SK-N-SH (cell line): ENCODE measurements around the gene LRFN3. TPM values are rescaled to one million over a fixed set of nuclear protein-coding genes. Genes with fewer than 3 reads are reported as not detected.

ENCODE experiments used
- CTCF ChIA-PET: fragments of 300-600, 350-600 bp; formaldehyde crosslinking; extraction: SDS; loops from one replicate; lab custom pipeline; 2021; lab: Yijun Ruan, JAX
- POLR2A ChIA-PET: fragments of 350-600 bp; sonication (Branson Sonifier 250); formaldehyde crosslinking; extraction: SDS; loops from one replicate; lab custom pipeline; 2020; ENCODE audit warnings: antibody characterized with exemption, inconsistent platforms; lab: Yijun Ruan, JAX
- DNase-seq: peaks from one replicate; pipeline ENCODE4 v3.0.0; 2012
- H2AFZ ChIP-seq: fragments of 200-600 bp; sonication (generic); 2 replicates; pipeline ENCODE4 v1.8.1; 2016; ENCODE audit warnings: antibody characterized with exemption, mild to moderate bottlenecking, low read depth
- H3F3A ChIP-seq: fragments of 200-600 bp; sonication (generic); replicated peaks from 2 replicates; pipeline ENCODE3; 2016; ENCODE audit warnings: antibody characterized with exemption, mild to moderate bottlenecking; ENCODE audit not compliant: insufficient read depth
- H3K27ac ChIP-seq, 2 experiments: fragments of 200-500 bp in 1 of 2; fragments of 200-600 bp in 1 of 2; sonication (Bioruptor generic) in 1 of 2; sonication (generic), shearing (Covaris generic) in 1 of 2; 2 replicates each; pipeline versions ENCODE4 v1.5.1 to v1.6.1; 2014 to 2016; ENCODE audit warnings: low read depth in 2 of 2, inconsistent platforms in 1 of 2, low read length in 1 of 2, mild to moderate bottlenecking in 1 of 2, mixed read lengths in 1 of 2
- H3K27me3 ChIP-seq: fragments of 200-600 bp; sonication (generic), shearing (Covaris generic); 2 replicates; pipeline ENCODE4 v1.6.1; 2016; ENCODE audit warnings: mixed run types; ENCODE audit not compliant: insufficient read depth
- H3K36me3 ChIP-seq, 2 experiments: fragments of 200-500 bp in 1 of 2; fragments of 200-600 bp in 1 of 2; sonication (Bioruptor generic) in 1 of 2; sonication (generic) in 1 of 2; replicated peaks in 1 of 2; 2 replicates each; pipeline versions ENCODE3 to v1.5.1; 2014 to 2016; ENCODE audit warnings: low read length in 1 of 2, mild to moderate bottlenecking in 1 of 2; ENCODE audit not compliant: insufficient read depth in 2 of 2, control insufficient read depth in 1 of 2
- H3K4me1 ChIP-seq, 2 experiments: fragments of 200-500 bp in 1 of 2; fragments of 200-600 bp in 1 of 2; sonication (Bioruptor generic) in 1 of 2; sonication (generic), shearing (Covaris generic) in 1 of 2; 2 replicates each; pipeline versions ENCODE4 v1.5.1 to v1.6.1; 2014 to 2016; ENCODE audit warnings: low read depth in 1 of 2, low read length in 1 of 2, mixed run types in 1 of 2; ENCODE audit not compliant: insufficient read depth in 2 of 2, control insufficient read depth in 1 of 2
- H3K4me2 ChIP-seq: fragments of 200-600 bp; sonication (generic), shearing (Covaris generic); 2 replicates; pipeline ENCODE4 v1.6.1; 2017; ENCODE audit warnings: mixed run types
- H3K4me3 ChIP-seq, 2 experiments: fragments of 200-500 bp in 1 of 2; fragments of 200-600 bp in 1 of 2; sonication (Bioruptor generic) in 1 of 2; sonication (generic), shearing (Covaris generic) in 1 of 2; 2 replicates each; pipeline versions ENCODE4 v1.5.1 to v1.8.1; 2014 to 2016; ENCODE audit warnings: low read depth in 2 of 2, inconsistent platforms in 1 of 2, low read length in 1 of 2, mild to moderate bottlenecking in 1 of 2, mixed read lengths in 1 of 2, moderate library complexity in 1 of 2
- H3K79me2 ChIP-seq: fragments of 200-600 bp; sonication (generic); 2 replicates; pipeline ENCODE4 v1.8.1; 2017; ENCODE audit warnings: mild to moderate bottlenecking; ENCODE audit not compliant: insufficient read depth
- H3K9ac ChIP-seq: fragments of 200-600 bp; sonication (generic); 2 replicates; pipeline ENCODE4 v1.6.1; 2017; ENCODE audit warnings: mixed run types
- H3K9me2 ChIP-seq: fragments of 200-600 bp; sonication (generic); 2 replicates; pipeline ENCODE4 v1.6.1; 2017; ENCODE audit warnings: mixed run types
- H3K9me3 ChIP-seq: fragments of 200-600 bp; sonication (generic); 2 replicates; pipeline ENCODE4 v1.6.1; 2017; ENCODE audit warnings: mixed run types, mild to moderate bottlenecking, moderate library complexity
- H4K20me1 ChIP-seq: fragments of 200-600 bp; sonication (generic); 2 replicates; pipeline ENCODE4 v1.6.1; 2017; ENCODE audit warnings: mild to moderate bottlenecking, mixed run types; ENCODE audit not compliant: insufficient read depth
- GABPA ChIP-seq: IDR thresholded peaks from 2 replicates; pipeline ENCODE4 v1.4.0; 2012; ENCODE audit warnings: low read depth, mild to moderate bottlenecking
- NRF1 ChIP-seq: IDR thresholded peaks from 2 replicates; pipeline ENCODE4 v1.6.1; 2012; ENCODE audit warnings: low read depth, mild to moderate bottlenecking, low read length
- PBX3 ChIP-seq: IDR thresholded peaks from 2 replicates; pipeline ENCODE4; 2012
- REST ChIP-seq: IDR thresholded peaks from 2 replicates; pipeline ENCODE4 v1.6.1; 2012; ENCODE audit warnings: mild to moderate bottlenecking, low read depth, low read length, moderate library complexity
- RFX5 ChIP-seq: IDR thresholded peaks from 2 replicates; pipeline ENCODE4 v1.6.1; 2012; ENCODE audit warnings: mild to moderate bottlenecking, improper control_type of control experiment, low read length
- USF1 ChIP-seq: IDR thresholded peaks from 2 replicates; pipeline ENCODE4 v1.4.0; 2012; ENCODE audit warnings: low read depth, borderline replicate concordance
- ZBTB33 ChIP-seq: IDR thresholded peaks from 2 replicates; pipeline ENCODE4 v1.4.0; 2012; ENCODE audit warnings: low read depth, borderline replicate concordance
- WGBS: methylation state at CpG from one replicate; pipeline ENCODE4 v1.1.6; 2017; ENCODE audit warnings: low lambda C conversion rate; 5-methylcytosine and 5-hydroxymethylcytosine counted together
- polyA plus RNA-seq, 3 experiments: library from polyadenylated mRNA; depleted of rRNA; stranded (reverse); fragments of >200 nt; gene quantifications; 2 replicates each; pipeline ENCODE4 v1.2.3, GENCODE V29; 2012
- TF ChIP-seq, protein P1 (sequence below): fragments of 150-350 bp; IDR thresholded peaks from 2 replicates; pipeline ENCODE4 v1.6.1; 2016; ENCODE audit warnings: mild to moderate bottlenecking, low read depth, low read length

LRFN3 gene
- polyA plus RNA-seq, 1 of the 3 experiments (the other 2 are of a cell fraction): 5.4 TPM

GRCh38 chr19:35973487-35973886 lies 37.3 kb downstream of the LRFN3 start:
- Histone ChIP-seq H3K4me1 (no peaks in the 10 kb centered on the region), H3K9me3 (no peaks in the 10 kb centered on the region), H4K20me1 (no peaks in the 10 kb centered on the region), H3K9me2 (no peaks in the 10 kb centered on the region), H3K79me2 (no peaks in the 10 kb centered on the region), H3K27me3 (no peaks in the 10 kb centered on the region), H3K4me3 (no peak overlapping the region), H3K9ac (no peak overlapping the region), H2AFZ (no peak overlapping the region), H3K36me3 (no peaks in the 10 kb centered on the region), H3F3A (no peaks in the 10 kb centered on the region), H3K4me2 (no peak overlapping the region), H3K27ac (no peak overlapping the region)
- POLR2A ChIA-PET: no interaction called here
- TF ChIP-seq NRF1 (no peak), REST (peak; percentile 65; the same call in 1 of the 2 replicates), ZBTB33 (no peak), USF1 (no peak), RFX5 (no peak)
- TF ChIP-seq, protein P1, sequence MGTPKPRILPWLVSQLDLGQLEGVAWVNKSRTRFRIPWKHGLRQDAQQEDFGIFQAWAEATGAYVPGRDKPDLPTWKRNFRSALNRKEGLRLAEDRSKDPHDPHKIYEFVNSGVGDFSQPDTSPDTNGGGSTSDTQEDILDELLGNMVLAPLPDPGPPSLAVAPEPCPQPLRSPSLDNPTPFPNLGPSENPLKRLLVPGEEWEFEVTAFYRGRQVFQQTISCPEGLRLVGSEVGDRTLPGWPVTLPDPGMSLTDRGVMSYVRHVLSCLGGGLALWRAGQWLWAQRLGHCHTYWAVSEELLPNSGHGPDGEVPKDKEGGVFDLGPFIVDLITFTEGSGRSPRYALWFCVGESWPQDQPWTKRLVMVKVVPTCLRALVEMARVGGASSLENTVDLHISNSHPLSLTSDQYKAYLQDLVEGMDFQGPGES: no peak
- WGBS: 38% methylated on average over 8 of the region's 8 CpGs
- CTCF ChIA-PET: no interaction called here
- DNase-seq: no peak

- no peaks in the 10 kb centered on the region for H3K4me1 ChIP-seq
- H3K27me3 ChIP-seq: no peaks in the 10 kb centered on the region
- H3K9me3 ChIP-seq: no peaks in the 10 kb centered on the region
- TF ChIP-seq REST: peak; percentile 98
- TF ChIP-seq GABPA: no peak
- TF ChIP-seq PBX3: no peak
- TF ChIP-seq, all 33 proteins: peak for 1
- Histone ChIP-seq H3K36me3 (no peaks in the 10 kb centered on the region), H3K79me2 (no peaks in the 10 kb centered on the region), H3K4me2 (no peak overlapping the region), H3K9ac (no peak overlapping the region), H3K27ac (no peak overlapping the region), H4K20me1 (no peaks in the 10 kb centered on the region), H3K4me3 (no peak overlapping the region), H2AFZ (no peak overlapping the region), H3F3A (no peaks in the 10 kb centered on the region), H3K9me2 (no peaks in the 10 kb centered on the region)
- POLR2A ChIA-PET: no interaction called here
- CTCF ChIA-PET: interaction anchor here (0.6 to 0.8 kb wide), 2 partner anchors 18 to 20 kb away, joined by 3 read pairs; no protein-coding TSS in a partner anchor
- no peak for DNase-seq
- 54% methylated on average over 5 of the region's 5 CpGs for WGBS
These were observed 39.5 kb downstream of the LRFN3 start for GRCh38 chr19:35975608-35976214.
